SU-DHL-6 (cell line): Measurements from ENCODE around the gene LINGO1.

ENCODE experiments used
- H2AFZ ChIP-seq: fragments of 200-600 bp; sonication (generic); 2 replicates; pipeline ENCODE4 v1.6.1; 2014; ENCODE audit warnings: low read depth, mild to moderate bottlenecking, moderate library complexity, mixed read lengths, antibody characterized with exemption, low read length; ENCODE audit not compliant: severe bottlenecking
- H3F3A ChIP-seq: fragments of 200-600 bp; shearing (Covaris generic); 2 replicates; pipeline ENCODE4 v1.6.0; 2016; ENCODE audit warnings: antibody characterized with exemption, mild to moderate bottlenecking; ENCODE audit not compliant: insufficient read depth
- H3K27ac ChIP-seq: fragments of 200-600 bp; sonication (generic); 2 replicates; pipeline ENCODE4 v1.5.1; 2016; ENCODE audit warnings: low read depth, mild to moderate bottlenecking, low read length, moderate library complexity, mixed read lengths
- H3K27me3 ChIP-seq: fragments of 200-600 bp; sonication (generic), shearing (Covaris generic); 2 replicates; pipeline ENCODE4 v1.6.0; 2014; ENCODE audit warnings: mild to moderate bottlenecking, low read length
- H3K36me3 ChIP-seq: fragments of 200-600 bp; sonication (generic); 2 replicates; pipeline ENCODE4 v1.6.1; 2014; ENCODE audit warnings: mild to moderate bottlenecking, low read length, mixed read lengths
- H3K4me2 ChIP-seq: fragments of 300-600, 200-600 bp; shearing (Covaris generic), sonication (generic); 2 replicates; pipeline ENCODE4 v1.6.0; 2014; ENCODE audit warnings: low read length, low read depth, mild to moderate bottlenecking; ENCODE audit not compliant: poor library complexity, severe bottlenecking
- H3K4me3 ChIP-seq: fragments of 200-600 bp; sonication (generic); 2 replicates; pipeline ENCODE4 v1.5.1; 2014; ENCODE audit warnings: antibody characterized with exemption, low read length, mild to moderate bottlenecking, mixed read lengths; ENCODE audit not compliant: insufficient read depth, poor library complexity, severe bottlenecking
- H3K79me2 ChIP-seq: fragments of 200-600 bp; sonication (generic); 2 replicates; pipeline ENCODE4 v1.6.1; 2014; ENCODE audit warnings: mild to moderate bottlenecking, low read length, moderate library complexity; ENCODE audit not compliant: insufficient read depth
- H3K9ac ChIP-seq: fragments of 200-600 bp; sonication (generic); 2 replicates; pipeline ENCODE4 v1.7.0; 2014; ENCODE audit warnings: mild to moderate bottlenecking, low read length
- H3K9me2 ChIP-seq: fragments of 200-600 bp; sonication (generic); replicated peaks from 2 replicates; pipeline ENCODE4 v1.6.1; 2014; ENCODE audit warnings: low read length; ENCODE audit not compliant: insufficient read depth
- H3K9me3 ChIP-seq: fragments of 200-600 bp; sonication (generic); 2 replicates; pipeline ENCODE4 v1.6.1; 2014; ENCODE audit warnings: low read length, mixed read lengths; ENCODE audit not compliant: insufficient read depth
- H4K20me1 ChIP-seq: fragments of 200-600 bp; sonication (generic); 2 replicates; pipeline ENCODE4 v1.6.1; 2014; ENCODE audit warnings: low read depth, mild to moderate bottlenecking, antibody characterized with exemption, low read length, moderate library complexity, mixed read lengths
- CTCF ChIP-seq: fragments of 200-600 bp; sonication (generic); IDR thresholded peaks from one replicate; pipeline ENCODE4 v1.5.1; 2017; ENCODE audit warnings: antibody characterized with exemption, mild to moderate bottlenecking, low read length, moderate library complexity; ENCODE audit not compliant: insufficient read depth, poor library complexity, severe bottlenecking
- EZH2phosphoT487 ChIP-seq: fragments of 200-600 bp; sonication (generic), shearing (Covaris generic); conservative IDR thresholded peaks from 2 replicates; pipeline ENCODE4 v1.6.1; 2018; ENCODE audit warnings: mild to moderate bottlenecking, antibody characterized with exemption, low read length, moderate library complexity, mixed read lengths

LINGO1 gene

DNA sequence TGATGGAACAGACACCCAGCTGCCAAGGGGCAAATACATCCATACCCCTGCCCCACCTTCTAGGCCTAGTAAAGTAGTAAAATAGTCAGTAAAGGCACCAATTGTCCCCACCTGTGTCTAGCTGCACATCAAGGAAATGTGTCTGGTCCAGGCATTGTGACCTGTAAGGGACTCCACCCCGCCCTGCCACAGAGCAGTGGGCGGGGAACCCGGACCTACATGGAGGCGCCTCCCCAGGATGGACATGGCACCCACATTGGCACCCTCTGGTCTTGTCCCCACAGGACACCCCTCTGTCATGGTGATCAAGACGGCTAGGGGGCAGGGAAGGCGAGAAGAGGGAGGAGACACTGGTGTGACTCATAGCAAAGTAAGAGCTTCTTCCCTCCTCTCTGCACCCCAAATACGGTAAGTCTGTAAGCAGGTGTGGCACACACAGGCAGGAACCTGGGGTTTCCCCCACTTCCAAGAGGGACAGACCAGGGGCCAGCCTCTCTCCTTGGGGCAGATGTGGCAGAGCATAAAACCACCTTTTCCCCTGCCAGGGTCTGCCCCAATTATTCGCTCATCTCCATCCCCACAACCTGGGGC, 13.5 kb upstream of the LINGO1 start:
- no peaks in the 10 kb centered on the region for H3K36me3 ChIP-seq
- H3K4me2 ChIP-seq: no peak overlapping the region

GRCh38 chr15:77645602-77646001, 12.9 kb upstream of the LINGO1 start:
- Histone ChIP-seq H3K36me3 (no peaks in the 10 kb centered on the region), H3K27me3 (no peaks in the 10 kb centered on the region), H3K9me2 (no peaks in the 10 kb centered on the region), H3K9ac (no peak overlapping the region), H2AFZ (no peak overlapping the region), H3F3A (no peaks in the 10 kb centered on the region), H3K4me2 (no peak overlapping the region), H3K27ac (no peak overlapping the region), H4K20me1 (no peaks in the 10 kb centered on the region), H3K79me2 (no peaks in the 10 kb centered on the region), H3K9me3 (no peaks in the 10 kb centered on the region), H3K4me3 (no peak overlapping the region)
- TF ChIP-seq EZH2phosphoT487 (no peak), CTCF (no peak)

More for the DNA sequence above, 13.5 kb upstream of the LINGO1 start:
- Histone ChIP-seq H3K4me3 (no peak overlapping the region), H3K9me3 (no peaks in the 10 kb centered on the region), H3F3A (no peaks in the 10 kb centered on the region), H3K9ac (no peak overlapping the region), H3K79me2 (no peaks in the 10 kb centered on the region), H4K20me1 (no peaks in the 10 kb centered on the region), H3K27ac (no peak overlapping the region), H2AFZ (no peak overlapping the region), H3K27me3 (no peaks in the 10 kb centered on the region), H3K9me2 (no peaks in the 10 kb centered on the region)
- TF ChIP-seq CTCF (no peak), EZH2phosphoT487 (no peak)

- Histone ChIP-seq H2AFZ (no peak overlapping the region), H3K4me2 (no peak overlapping the region), H3K27me3 (no peaks in the 10 kb centered on the region), H3K27ac (no peak overlapping the region), H3K79me2 (no peaks in the 10 kb centered on the region), H3F3A (no peaks in the 10 kb centered on the region), H3K9me3 (no peaks in the 10 kb centered on the region), H4K20me1 (no peaks in the 10 kb centered on the region), H3K9me2 (no peaks in the 10 kb centered on the region), H3K4me3 (no peak overlapping the region), H3K36me3 (no peaks in the 10 kb centered on the region), H3K9ac (no peak overlapping the region)
- no peak for TF ChIP-seq CTCF
- no peak for TF ChIP-seq EZH2phosphoT487
Observed at GRCh38 chr15:77644543-77645247, 12.0 kb upstream of the LINGO1 start.
